SU-DHL-6 (cell line): ENCODE results near the gene TCF4.

Source experiments
- H2AFZ ChIP-seq: fragments of 200-600 bp; sonication (generic); 2 replicates; pipeline ENCODE4 v1.6.1; 2014; ENCODE audit warnings: low read depth, mild to moderate bottlenecking, moderate library complexity, mixed read lengths, antibody characterized with exemption, low read length; ENCODE audit not compliant: severe bottlenecking
- H3F3A ChIP-seq: fragments of 200-600 bp; shearing (Covaris generic); 2 replicates; pipeline ENCODE4 v1.6.0; 2016; ENCODE audit warnings: antibody characterized with exemption, mild to moderate bottlenecking; ENCODE audit not compliant: insufficient read depth
- H3K27ac ChIP-seq: fragments of 200-600 bp; sonication (generic); 2 replicates; pipeline ENCODE4 v1.5.1; 2016; ENCODE audit warnings: low read depth, mild to moderate bottlenecking, low read length, moderate library complexity, mixed read lengths
- H3K27me3 ChIP-seq: fragments of 200-600 bp; sonication (generic), shearing (Covaris generic); 2 replicates; pipeline ENCODE4 v1.6.0; 2014; ENCODE audit warnings: mild to moderate bottlenecking, low read length
- H3K36me3 ChIP-seq: fragments of 200-600 bp; sonication (generic); 2 replicates; pipeline ENCODE4 v1.6.1; 2014; ENCODE audit warnings: mild to moderate bottlenecking, low read length, mixed read lengths
- H3K4me2 ChIP-seq: fragments of 300-600, 200-600 bp; shearing (Covaris generic), sonication (generic); 2 replicates; pipeline ENCODE4 v1.6.0; 2014; ENCODE audit warnings: low read length, low read depth, mild to moderate bottlenecking; ENCODE audit not compliant: poor library complexity, severe bottlenecking
- H3K4me3 ChIP-seq: fragments of 200-600 bp; sonication (generic); 2 replicates; pipeline ENCODE4 v1.5.1; 2014; ENCODE audit warnings: antibody characterized with exemption, low read length, mild to moderate bottlenecking, mixed read lengths; ENCODE audit not compliant: insufficient read depth, poor library complexity, severe bottlenecking
- H3K79me2 ChIP-seq: fragments of 200-600 bp; sonication (generic); 2 replicates; pipeline ENCODE4 v1.6.1; 2014; ENCODE audit warnings: mild to moderate bottlenecking, low read length, moderate library complexity; ENCODE audit not compliant: insufficient read depth
- H3K9ac ChIP-seq: fragments of 200-600 bp; sonication (generic); 2 replicates; pipeline ENCODE4 v1.7.0; 2014; ENCODE audit warnings: mild to moderate bottlenecking, low read length
- H3K9me2 ChIP-seq: fragments of 200-600 bp; sonication (generic); replicated peaks from 2 replicates; pipeline ENCODE4 v1.6.1; 2014; ENCODE audit warnings: low read length; ENCODE audit not compliant: insufficient read depth
- H3K9me3 ChIP-seq: fragments of 200-600 bp; sonication (generic); 2 replicates; pipeline ENCODE4 v1.6.1; 2014; ENCODE audit warnings: low read length, mixed read lengths; ENCODE audit not compliant: insufficient read depth
- H4K20me1 ChIP-seq: fragments of 200-600 bp; sonication (generic); 2 replicates; pipeline ENCODE4 v1.6.1; 2014; ENCODE audit warnings: low read depth, mild to moderate bottlenecking, antibody characterized with exemption, low read length, moderate library complexity, mixed read lengths
- EZH2phosphoT487 ChIP-seq: fragments of 200-600 bp; sonication (generic), shearing (Covaris generic); conservative IDR thresholded peaks from 2 replicates; pipeline ENCODE4 v1.6.1; 2018; ENCODE audit warnings: mild to moderate bottlenecking, antibody characterized with exemption, low read length, moderate library complexity, mixed read lengths
- TF ChIP-seq, protein P1 (sequence below): fragments of 200-600 bp; sonication (generic); IDR thresholded peaks from one replicate; pipeline ENCODE4 v1.5.1; 2017; ENCODE audit warnings: antibody characterized with exemption, mild to moderate bottlenecking, low read length, moderate library complexity; ENCODE audit not compliant: insufficient read depth, poor library complexity, severe bottlenecking

TCF4 gene

DNA sequence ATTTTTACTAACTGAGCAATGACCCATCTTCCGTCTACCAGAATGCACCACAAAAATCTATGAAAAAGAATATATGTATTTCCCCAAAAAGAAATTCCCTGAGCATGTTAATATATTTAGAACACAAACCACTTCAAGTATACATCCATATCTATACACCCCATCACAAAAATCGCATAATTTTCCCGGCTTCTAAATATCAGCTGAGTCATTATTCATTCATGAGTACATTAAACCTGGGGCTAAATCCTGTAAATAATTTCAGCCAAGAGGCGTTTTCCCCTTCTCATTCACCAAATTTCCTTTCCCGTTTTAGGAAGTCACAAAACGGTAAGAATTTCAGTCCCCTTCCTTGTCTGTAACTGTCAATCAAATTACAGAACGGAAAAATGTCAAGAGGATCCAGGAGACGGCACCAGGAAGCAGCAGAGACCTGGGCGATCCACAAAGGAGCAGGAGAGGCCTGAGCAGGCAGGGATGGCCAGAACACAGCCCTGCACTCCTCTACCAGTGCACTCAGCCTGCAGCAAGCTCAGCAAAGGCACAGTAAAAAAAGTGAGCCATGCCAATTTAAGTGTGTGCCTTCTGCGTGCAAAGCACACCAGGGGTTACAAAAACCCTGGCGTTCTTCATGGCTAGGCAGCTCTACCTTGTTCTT, 300.7 kb downstream of the TCF4 start:
- Histone ChIP-seq H4K20me1 (no peaks in the 10 kb centered on the region), H3K4me2 (no peak overlapping the region), H3K9me2 (no peaks in the 10 kb centered on the region), H3K4me3 (no peak overlapping the region), H3K36me3 (no peaks in the 10 kb centered on the region), H3K9ac (no peak overlapping the region), H3K79me2 (no peaks in the 10 kb centered on the region), H3K27ac (no peak overlapping the region), H2AFZ (no peak overlapping the region), H3F3A (no peaks in the 10 kb centered on the region), H3K9me3 (no peaks in the 10 kb centered on the region), H3K27me3 (no peaks in the 10 kb centered on the region)
- TF ChIP-seq EZH2phosphoT487, result no peak
- TF ChIP-seq, protein P1, sequence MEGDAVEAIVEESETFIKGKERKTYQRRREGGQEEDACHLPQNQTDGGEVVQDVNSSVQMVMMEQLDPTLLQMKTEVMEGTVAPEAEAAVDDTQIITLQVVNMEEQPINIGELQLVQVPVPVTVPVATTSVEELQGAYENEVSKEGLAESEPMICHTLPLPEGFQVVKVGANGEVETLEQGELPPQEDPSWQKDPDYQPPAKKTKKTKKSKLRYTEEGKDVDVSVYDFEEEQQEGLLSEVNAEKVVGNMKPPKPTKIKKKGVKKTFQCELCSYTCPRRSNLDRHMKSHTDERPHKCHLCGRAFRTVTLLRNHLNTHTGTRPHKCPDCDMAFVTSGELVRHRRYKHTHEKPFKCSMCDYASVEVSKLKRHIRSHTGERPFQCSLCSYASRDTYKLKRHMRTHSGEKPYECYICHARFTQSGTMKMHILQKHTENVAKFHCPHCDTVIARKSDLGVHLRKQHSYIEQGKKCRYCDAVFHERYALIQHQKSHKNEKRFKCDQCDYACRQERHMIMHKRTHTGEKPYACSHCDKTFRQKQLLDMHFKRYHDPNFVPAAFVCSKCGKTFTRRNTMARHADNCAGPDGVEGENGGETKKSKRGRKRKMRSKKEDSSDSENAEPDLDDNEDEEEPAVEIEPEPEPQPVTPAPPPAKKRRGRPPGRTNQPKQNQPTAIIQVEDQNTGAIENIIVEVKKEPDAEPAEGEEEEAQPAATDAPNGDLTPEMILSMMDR, result no peak

- Histone ChIP-seq H4K20me1 (no peaks in the 10 kb centered on the region), H3K9me2 (no peaks in the 10 kb centered on the region), H3F3A (no peaks in the 10 kb centered on the region), H3K79me2 (no peaks in the 10 kb centered on the region), H2AFZ (no peak overlapping the region), H3K36me3 (no peaks in the 10 kb centered on the region), H3K9ac (no peak overlapping the region), H3K27ac (no peak overlapping the region), H3K4me3 (no peak overlapping the region), H3K4me2 (no peak overlapping the region), H3K9me3 (no peaks in the 10 kb centered on the region), H3K27me3 (no peaks in the 10 kb centered on the region)
- TF ChIP-seq, protein P1, result no peak
- TF ChIP-seq EZH2phosphoT487, result no peak
Measured at GRCh38 chr18:55286257-55286825, 301.7 kb downstream of the TCF4 start.

GRCh38 chr18:55284614-55285013, 303.4 kb downstream of the TCF4 start:
- no peaks in the 10 kb centered on the region for H3K9me2 ChIP-seq
- no peak for TF ChIP-seq EZH2phosphoT487
- TF ChIP-seq, protein P1, result no peak
- H3K36me3 ChIP-seq, result no peaks in the 10 kb centered on the region
- H3K4me3 ChIP-seq, result no peak overlapping the region
- no peaks in the 10 kb centered on the region for H3K79me2 ChIP-seq
- no peak overlapping the region for H3K27ac ChIP-seq
- no peaks in the 10 kb centered on the region for H3F3A ChIP-seq
- no peak overlapping the region for H2AFZ ChIP-seq
- H3K9me3 ChIP-seq, result no peaks in the 10 kb centered on the region
- H3K27me3 ChIP-seq, result no peaks in the 10 kb centered on the region
- H4K20me1 ChIP-seq, result no peaks in the 10 kb centered on the region
- no peak overlapping the region for H3K4me2 ChIP-seq
- H3K9ac ChIP-seq, result no peak overlapping the region
